ENCODE measurements around the gene SYNDIG1L.

SYNDIG1L gene

DNA sequence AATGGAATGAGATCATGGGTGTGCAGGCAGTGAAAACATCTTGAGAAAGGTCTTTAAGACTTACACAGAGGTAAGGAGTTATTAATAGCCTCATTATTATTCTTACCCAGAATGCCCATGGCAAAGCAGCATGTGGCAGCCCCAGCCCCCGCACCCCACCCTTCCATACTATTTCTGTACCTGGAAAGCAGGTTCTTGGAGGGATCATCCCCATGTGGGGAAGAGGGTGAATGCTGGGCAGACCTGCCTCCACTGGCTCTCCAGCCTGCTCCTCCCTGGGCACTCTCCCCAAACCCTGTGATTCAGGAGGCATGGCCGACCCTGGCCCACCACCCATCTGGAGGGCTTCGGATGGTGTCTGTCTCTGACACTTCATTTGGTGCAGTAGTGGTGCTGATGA, 38.8 kb upstream of the SYNDIG1L start:
- TF ChIP-seq EZH2phosphoT487 (IDR thresholded peaks at IDR 0.05; ENCODE audit: borderline replicate concordance), result no peak
- no peak for TF ChIP-seq CTCF (conservative IDR thresholded peaks at IDR 0.05; ENCODE audit: low read length)
- H3K27me3 ChIP-seq (ENCODE audit: insufficient read depth, low read length, poor library complexity, severe bottlenecking), result no peaks in the 10 kb centered on the region
- H3K4me3 ChIP-seq (ENCODE audit: low read length, poor library complexity, severe bottlenecking), result no peak overlapping the region

GRCh38 chr14:74463697-74464096, 37.7 kb upstream of the SYNDIG1L start:
- Histone ChIP-seq H3K36me3 (ENCODE audit: insufficient read depth, low read length) (no peaks in the 10 kb centered on the region), H3K9me2 (replicated peaks; ENCODE audit: low read depth, low read length) (no peaks in the 10 kb centered on the region), H2AFZ (ENCODE audit: low read length) (no peak overlapping the region), H3K4me3 (ENCODE audit: low read length, poor library complexity, severe bottlenecking) (no peak overlapping the region), H3F3A (ENCODE audit: low read depth) (no peaks in the 10 kb centered on the region), H3K27me3 (ENCODE audit: insufficient read depth, low read length, poor library complexity, severe bottlenecking) (no peaks in the 10 kb centered on the region), H3K4me1 (ENCODE audit: insufficient read depth, low read length, poor library complexity, severe bottlenecking) (no peaks in the 10 kb centered on the region), H3K79me2 (ENCODE audit: insufficient read depth, low read length) (no peaks in the 10 kb centered on the region), H3K4me2 (ENCODE audit: low read depth, low read length, poor library complexity, severe bottlenecking) (no peak overlapping the region), H3K9ac (ENCODE audit: low read depth, low read length, poor library complexity, severe bottlenecking) (no peak overlapping the region), H3K9me3 (ENCODE audit: insufficient read depth, low read depth, low read length) (no peaks in the 10 kb centered on the region), H4K20me1 (ENCODE audit: insufficient read depth, low read length, poor library complexity, severe bottlenecking) (no peaks in the 10 kb centered on the region)
- TF ChIP-seq CTCF (conservative IDR thresholded peaks at IDR 0.05; ENCODE audit: low read length) (no peak), EZH2phosphoT487 (IDR thresholded peaks at IDR 0.05; ENCODE audit: borderline replicate concordance) (no peak)

More for the DNA sequence above, 38.8 kb upstream of the SYNDIG1L start:
- Histone ChIP-seq H3K4me2 (ENCODE audit: low read depth, low read length, poor library complexity, severe bottlenecking) (no peak overlapping the region), H3K9me3 (ENCODE audit: insufficient read depth, low read depth, low read length) (no peaks in the 10 kb centered on the region), H3K9me2 (replicated peaks; ENCODE audit: low read depth, low read length) (no peaks in the 10 kb centered on the region), H3K9ac (ENCODE audit: low read depth, low read length, poor library complexity, severe bottlenecking) (no peak overlapping the region), H3K79me2 (ENCODE audit: insufficient read depth, low read length) (no peaks in the 10 kb centered on the region), H2AFZ (ENCODE audit: low read length) (no peak overlapping the region), H3F3A (ENCODE audit: low read depth) (no peaks in the 10 kb centered on the region), H4K20me1 (ENCODE audit: insufficient read depth, low read length, poor library complexity, severe bottlenecking) (no peaks in the 10 kb centered on the region), H3K36me3 (ENCODE audit: insufficient read depth, low read length) (no peaks in the 10 kb centered on the region), H3K4me1 (ENCODE audit: insufficient read depth, low read length, poor library complexity, severe bottlenecking) (no peaks in the 10 kb centered on the region)

DNA sequence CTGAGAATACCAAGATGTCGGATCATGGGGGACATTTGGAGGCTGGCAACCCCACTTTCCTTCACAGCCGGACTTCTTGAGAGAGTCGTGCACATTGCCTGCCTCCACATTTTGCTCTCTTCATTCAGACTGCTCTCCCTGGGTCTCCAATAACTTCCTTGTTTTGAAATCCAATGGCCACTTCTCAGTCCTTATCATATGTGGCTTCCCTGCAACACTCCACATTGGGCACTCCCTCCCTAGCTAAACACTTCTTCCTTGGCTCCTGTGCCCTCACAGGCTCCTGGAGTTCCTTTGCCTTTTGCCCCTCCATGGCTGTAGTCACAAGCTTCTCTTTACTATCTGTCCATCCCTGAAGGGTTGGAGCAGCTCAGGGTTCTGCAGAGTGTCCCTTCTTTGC, 37.0 kb upstream of the SYNDIG1L start:
- H3K36me3 ChIP-seq (ENCODE audit: insufficient read depth, low read length), result no peaks in the 10 kb centered on the region
- no peaks in the 10 kb centered on the region for H3K9me3 ChIP-seq (ENCODE audit: insufficient read depth, low read depth, low read length)
- H3K4me3 ChIP-seq (ENCODE audit: low read length, poor library complexity, severe bottlenecking), result no peak overlapping the region
- H3K4me2 ChIP-seq (ENCODE audit: low read depth, low read length, poor library complexity, severe bottlenecking), result no peak overlapping the region
- H3K27me3 ChIP-seq (ENCODE audit: insufficient read depth, low read length, poor library complexity, severe bottlenecking), result no peaks in the 10 kb centered on the region
- no peaks in the 10 kb centered on the region for H3K79me2 ChIP-seq (ENCODE audit: insufficient read depth, low read length)
- no peaks in the 10 kb centered on the region for H3K4me1 ChIP-seq (ENCODE audit: insufficient read depth, low read length, poor library complexity, severe bottlenecking)
- no peaks in the 10 kb centered on the region for H3F3A ChIP-seq (ENCODE audit: low read depth)
- TF ChIP-seq EZH2phosphoT487 (IDR thresholded peaks at IDR 0.05; ENCODE audit: borderline replicate concordance), result no peak
- no peak for TF ChIP-seq CTCF (conservative IDR thresholded peaks at IDR 0.05; ENCODE audit: low read length)
- H3K9me2 ChIP-seq (replicated peaks; ENCODE audit: low read depth, low read length), result no peaks in the 10 kb centered on the region
- H2AFZ ChIP-seq (ENCODE audit: low read length), result no peak overlapping the region
- no peak overlapping the region for H3K9ac ChIP-seq (ENCODE audit: low read depth, low read length, poor library complexity, severe bottlenecking)
- H4K20me1 ChIP-seq (ENCODE audit: insufficient read depth, low read length, poor library complexity, severe bottlenecking), result no peaks in the 10 kb centered on the region

All from Loucy (cell line).